Measurements from ENCODE around the gene IL10RA.

- TF ChIP-seq, protein P1, sequence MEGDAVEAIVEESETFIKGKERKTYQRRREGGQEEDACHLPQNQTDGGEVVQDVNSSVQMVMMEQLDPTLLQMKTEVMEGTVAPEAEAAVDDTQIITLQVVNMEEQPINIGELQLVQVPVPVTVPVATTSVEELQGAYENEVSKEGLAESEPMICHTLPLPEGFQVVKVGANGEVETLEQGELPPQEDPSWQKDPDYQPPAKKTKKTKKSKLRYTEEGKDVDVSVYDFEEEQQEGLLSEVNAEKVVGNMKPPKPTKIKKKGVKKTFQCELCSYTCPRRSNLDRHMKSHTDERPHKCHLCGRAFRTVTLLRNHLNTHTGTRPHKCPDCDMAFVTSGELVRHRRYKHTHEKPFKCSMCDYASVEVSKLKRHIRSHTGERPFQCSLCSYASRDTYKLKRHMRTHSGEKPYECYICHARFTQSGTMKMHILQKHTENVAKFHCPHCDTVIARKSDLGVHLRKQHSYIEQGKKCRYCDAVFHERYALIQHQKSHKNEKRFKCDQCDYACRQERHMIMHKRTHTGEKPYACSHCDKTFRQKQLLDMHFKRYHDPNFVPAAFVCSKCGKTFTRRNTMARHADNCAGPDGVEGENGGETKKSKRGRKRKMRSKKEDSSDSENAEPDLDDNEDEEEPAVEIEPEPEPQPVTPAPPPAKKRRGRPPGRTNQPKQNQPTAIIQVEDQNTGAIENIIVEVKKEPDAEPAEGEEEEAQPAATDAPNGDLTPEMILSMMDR (IDR thresholded peaks at IDR 0.05): no peak
- TF ChIP-seq POLR2AphosphoS5 (IDR thresholded peaks at IDR 0.05): no peak
- no peak for TF ChIP-seq POLR2A (IDR thresholded peaks at IDR 0.05)
Measured at GRCh38 chr11:118027694-118028093, 41.5 kb downstream of the IL10RA start.

Data from breast epithelium (tissue), 3 donors.